ENCODE measurements around the gene TNFRSF8. TPM values are rescaled to one million over a fixed set of nuclear protein-coding genes. Genes with fewer than 3 reads are reported as not detected.
A peak's percentile ranks its signal among the peaks of the same experiment; 100 is the strongest.

Gene TNFRSF8
- total RNA-seq, 1 experiment from 2014 or later: 0.30 TPM

DNA sequence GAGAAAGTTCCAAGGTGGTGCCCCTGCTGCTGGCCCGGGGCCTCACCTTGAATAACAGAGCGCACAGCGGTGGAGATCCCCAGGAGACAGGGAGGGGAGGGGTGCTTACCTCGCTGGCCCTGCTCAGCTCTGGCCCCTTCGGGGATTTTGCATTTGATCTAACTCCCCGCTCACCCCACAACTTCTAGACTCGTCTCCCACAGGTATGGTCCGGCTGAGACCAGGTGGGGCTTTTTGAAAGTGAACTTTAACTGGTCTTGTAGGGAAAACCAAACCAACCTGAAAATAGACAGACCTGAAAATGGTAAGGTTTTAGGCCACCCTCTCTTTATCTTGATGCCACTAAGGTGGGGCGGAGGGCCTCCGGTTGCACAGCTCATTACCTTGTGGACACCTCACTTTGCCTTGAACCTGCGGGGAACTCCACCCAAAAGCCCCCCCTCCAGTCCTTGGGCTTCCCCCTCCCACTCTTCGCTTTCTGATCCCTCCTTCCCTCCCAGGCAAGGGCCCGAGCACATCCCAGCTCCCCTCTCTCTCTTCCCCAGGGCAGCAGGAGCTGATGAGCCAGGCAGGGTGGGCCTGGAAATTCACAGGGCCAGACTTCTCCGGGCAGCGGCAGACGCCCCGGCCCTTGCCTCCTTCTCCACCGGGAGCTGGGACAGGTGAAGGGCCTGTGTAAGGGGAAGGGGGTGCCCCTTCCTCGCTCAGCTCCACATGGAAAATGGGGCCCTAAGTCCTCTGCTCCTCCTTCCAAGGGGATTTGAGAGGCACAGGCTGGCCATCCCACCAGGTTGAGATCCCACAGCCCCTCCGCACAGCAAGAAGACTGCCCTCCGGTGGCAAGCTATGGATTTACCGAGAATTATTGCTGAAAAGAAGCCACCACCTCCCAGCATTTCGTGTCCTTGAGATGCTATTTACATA, 16.1 kb downstream of the TNFRSF8 start:
- DNase-seq (ENCODE audit: low read depth): no peak
- in situ Hi-C loops (cut with HindIII; ENCODE audit: low pct_unique_long_range_greater_than_20kb, low sequenced_read_pairs): no loop called here

DNA sequence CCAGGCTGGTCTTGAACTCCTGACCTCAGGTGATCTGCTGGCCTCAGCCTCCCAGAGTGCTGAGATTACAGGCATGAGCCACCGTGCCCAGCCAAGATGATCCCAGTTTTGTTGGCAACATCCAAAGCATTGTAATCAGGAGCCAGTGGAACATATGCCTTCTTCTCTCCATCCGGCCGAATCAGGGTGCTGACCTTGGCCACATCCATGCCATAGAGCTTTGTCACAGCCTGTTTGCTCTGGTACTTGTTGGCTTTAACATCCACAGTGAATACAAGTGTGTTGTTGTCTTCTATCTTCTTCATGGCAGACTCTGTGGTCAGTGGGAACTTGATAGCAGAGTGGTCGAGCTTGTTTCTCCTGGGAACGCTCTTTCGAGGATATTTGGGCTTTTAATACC, 17.1 kb downstream of the TNFRSF8 start:
- in situ Hi-C loops (cut with HindIII; ENCODE audit: low pct_unique_long_range_greater_than_20kb, low sequenced_read_pairs): no loop called here
- DNase-seq (ENCODE audit: low read depth): no peak

DNA sequence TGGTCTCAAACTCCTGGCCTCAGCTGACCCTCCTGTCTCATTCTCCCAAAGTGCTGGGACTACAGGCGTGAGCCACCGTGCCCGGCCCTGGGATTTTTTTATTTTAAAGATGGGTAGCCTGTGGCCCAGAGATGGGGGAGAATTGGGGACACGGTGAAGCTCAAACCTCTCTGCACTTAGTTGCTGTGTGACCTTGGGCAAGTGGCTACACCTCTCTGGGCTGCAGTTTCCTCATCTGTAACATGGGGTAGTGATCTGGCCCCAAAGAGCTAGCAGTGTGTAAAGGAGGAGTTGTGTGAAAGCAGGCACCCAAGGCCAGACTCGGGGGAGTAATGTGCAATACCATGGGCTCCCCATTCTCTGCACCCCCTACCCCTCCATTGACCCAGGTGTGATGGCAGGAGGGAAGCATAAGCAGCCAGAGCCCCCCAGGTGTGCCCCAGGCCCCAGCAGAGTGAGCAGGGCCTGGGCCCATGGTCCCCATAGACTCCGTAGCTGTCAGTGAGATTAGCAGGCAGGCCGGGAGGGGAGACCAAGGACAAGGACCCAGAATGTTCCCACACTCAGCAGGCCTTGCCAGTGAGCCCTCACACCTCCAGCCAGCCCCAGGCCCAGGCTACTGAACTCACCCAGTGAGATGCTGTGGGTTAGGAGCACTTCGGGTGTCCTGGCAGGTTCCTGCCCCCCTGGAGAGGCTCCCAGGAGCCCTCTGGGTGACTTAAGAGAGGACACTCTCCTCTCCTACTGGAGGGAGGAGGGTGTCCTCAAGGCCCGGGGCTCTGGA, 17.9 kb downstream of the TNFRSF8 start:
- in situ Hi-C loops (cut with HindIII; ENCODE audit: low pct_unique_long_range_greater_than_20kb, low sequenced_read_pairs): no loop called here
- no peak for DNase-seq (ENCODE audit: low read depth)

DNA sequence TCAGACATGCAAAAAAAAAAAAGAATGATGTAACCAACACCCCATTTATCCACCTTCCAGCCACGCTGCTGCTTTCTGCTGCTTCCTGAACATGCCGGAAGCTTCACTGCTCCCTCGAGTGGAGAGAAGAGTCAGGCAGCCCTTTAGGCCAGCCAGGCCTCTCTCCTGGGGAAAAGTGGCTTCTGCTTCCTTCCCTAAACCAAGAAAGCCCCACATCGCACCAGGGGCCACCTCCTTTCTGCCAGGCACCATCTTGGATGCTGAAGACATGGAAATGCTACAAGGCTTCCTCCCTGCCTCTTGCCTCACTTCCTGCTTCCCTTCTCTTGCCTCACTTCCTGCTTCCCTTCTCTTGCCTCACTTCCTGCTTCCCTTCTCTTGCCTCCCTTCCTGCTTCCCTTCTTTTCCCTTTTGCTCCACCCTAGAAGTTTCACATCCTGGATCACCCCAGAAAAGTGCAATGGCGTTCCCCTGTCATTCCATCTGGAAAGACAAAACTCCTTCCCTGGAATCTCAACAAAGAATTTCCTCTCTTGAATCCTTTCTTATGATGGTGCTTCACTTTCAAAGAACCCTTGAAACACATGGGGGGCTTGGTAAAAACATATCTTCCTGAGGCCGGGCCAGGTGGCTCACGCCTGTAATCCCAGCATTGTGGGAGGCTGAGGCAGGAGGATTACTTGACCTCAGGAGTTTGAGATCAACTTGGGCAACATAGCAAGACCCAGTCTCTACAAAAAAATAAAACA, 18.7 kb downstream of the TNFRSF8 start:
- DNase-seq (ENCODE audit: low read depth): no peak
- in situ Hi-C loops (cut with HindIII; ENCODE audit: low pct_unique_long_range_greater_than_20kb, low sequenced_read_pairs): no loop called here

DNA sequence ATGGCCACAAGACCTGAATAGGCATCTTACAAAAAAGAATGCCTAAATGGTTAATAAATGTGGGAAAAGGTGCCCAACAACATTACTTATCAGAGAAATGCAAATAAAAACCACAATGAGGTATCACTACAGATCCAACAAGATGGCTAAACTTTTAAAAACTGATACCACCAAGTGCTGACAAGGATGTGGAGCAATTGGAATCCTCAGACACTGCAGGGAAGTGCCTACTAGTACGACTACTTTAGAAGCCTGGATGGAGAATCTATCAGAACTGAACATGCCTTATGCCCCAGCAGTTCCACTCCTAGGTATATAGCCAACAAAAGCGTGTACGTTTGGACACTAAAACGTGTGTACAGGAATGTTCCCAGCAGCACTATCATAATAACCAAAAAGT, 19.9 kb downstream of the TNFRSF8 start:
- in situ Hi-C loops (cut with HindIII; ENCODE audit: low pct_unique_long_range_greater_than_20kb, low sequenced_read_pairs): no loop called here
- no peak for DNase-seq (ENCODE audit: low read depth)

DNA sequence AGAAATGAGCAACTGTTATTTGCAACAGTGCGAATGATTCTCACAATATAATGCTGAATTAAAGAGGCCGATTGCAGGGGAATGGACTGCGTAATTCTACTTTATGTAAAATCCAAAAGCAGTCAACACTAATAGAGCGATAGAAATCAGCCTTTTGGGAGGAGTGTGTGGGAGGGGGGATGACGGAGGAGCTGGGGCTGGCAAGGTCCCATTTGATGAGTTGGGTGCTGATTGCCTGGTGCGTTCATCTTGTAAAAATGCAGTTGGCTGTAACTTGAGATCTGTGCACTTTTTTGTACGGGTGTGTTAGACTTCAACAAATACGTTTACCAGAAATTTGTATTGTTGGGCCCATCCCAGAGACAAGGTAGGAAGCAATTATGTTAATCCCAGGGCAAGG, 20.7 kb downstream of the TNFRSF8 start:
- no peak for DNase-seq (ENCODE audit: low read depth)
- in situ Hi-C loops (cut with HindIII; ENCODE audit: low pct_unique_long_range_greater_than_20kb, low sequenced_read_pairs): no loop called here

DNA sequence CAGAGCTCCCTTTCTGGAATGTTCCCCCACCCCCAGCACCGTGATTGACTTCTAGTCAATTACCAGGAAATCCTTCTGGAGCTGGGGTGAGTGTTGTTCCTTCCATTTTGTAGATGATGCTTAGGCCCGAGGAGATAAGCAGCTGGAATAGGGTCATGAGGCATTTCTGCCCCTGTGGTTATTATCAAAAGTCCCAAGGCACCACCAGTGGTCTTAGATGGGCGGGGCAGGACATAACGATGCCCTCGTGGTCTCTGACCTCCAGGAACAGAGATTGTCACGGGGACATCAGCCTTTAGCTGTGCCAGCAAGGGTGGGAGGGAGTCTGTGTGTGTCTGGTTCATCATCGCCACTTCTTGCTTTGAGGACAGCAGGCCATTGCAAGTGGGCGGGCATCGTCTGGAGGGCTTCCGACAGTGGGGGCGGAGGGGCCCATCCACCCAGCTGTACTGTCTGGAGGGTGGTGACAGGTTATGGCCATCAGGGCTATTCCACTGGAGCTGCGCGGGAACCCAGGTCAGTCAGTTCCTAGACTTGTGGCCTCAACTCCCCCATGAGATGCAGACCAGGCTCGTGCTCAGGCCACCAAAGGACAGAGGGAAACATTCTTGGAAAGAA, 22.6 kb downstream of the TNFRSF8 start:
- in situ Hi-C loops (cut with HindIII; ENCODE audit: low pct_unique_long_range_greater_than_20kb, low sequenced_read_pairs): no loop called here
- DNase-seq (ENCODE audit: low read depth): no peak

DNA sequence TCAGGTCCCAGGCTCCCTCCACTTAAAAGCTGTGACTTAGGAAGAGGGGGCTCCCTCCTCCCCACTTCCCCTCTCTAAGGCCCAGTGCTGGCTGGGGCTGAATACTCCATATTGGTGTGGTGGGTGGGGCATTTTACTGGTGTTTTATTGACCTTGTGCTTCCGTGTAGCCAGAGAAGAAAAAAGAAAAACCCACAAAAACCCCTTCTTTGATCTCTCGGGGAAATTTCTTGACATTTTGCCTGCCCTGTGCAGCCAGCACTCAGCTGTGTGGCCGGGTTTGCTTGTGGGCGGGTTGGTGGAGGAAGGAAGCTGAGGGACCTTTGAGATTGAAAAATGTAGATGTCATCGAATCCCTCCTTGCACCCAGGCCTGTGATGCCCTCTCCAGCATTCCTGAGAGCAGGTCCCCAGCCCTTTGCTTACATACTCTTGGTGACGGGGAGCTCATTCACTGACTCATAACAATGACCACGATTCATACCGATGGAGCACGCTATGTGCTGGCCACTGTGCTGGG, 24.8 kb downstream of the TNFRSF8 start:
- in situ Hi-C loops (cut with HindIII; ENCODE audit: low pct_unique_long_range_greater_than_20kb, low sequenced_read_pairs): no loop called here
- no peak for DNase-seq (ENCODE audit: low read depth)

DNA sequence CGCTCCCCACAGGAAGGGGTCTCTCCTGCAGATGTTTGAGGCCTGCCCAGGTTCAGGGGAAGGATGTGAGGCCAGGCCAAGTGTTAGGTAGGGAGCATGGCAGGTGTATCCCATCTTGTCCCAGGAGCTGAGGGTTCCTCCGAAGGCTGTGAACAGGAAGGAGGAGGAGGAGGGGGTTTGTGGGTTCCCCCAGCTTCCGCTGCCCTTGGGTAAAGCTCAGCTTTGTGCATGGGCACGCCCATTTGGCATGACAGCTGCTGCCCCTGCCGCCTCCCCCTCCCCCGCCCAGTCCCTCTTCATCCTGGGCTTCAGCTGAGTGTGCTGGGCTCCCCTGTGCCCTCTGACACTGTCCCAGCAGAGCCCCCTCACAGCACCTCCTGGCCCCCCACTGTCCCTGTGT, 25.5 kb downstream of the TNFRSF8 start:
- no peak for DNase-seq (ENCODE audit: low read depth)

DNA sequence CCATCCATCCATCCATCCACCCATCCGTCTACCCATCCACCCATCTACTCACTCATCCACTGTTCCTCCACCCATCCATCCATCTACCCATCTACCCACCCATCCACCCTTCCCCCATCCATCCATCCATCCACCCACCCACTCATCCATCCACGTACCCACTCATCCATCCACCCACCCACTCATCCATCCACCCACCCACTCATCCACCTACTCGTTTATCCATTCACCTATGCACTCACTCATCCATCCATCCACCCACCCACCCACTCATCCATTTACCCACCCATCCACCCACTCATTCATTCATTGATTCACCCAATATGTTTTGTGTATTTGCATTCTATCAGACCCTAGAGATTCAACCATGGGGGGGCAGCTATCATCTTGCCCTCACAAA, 27.2 kb downstream of the TNFRSF8 start:
- no peak for DNase-seq (ENCODE audit: low read depth)
- in situ Hi-C loops (cut with HindIII; ENCODE audit: low pct_unique_long_range_greater_than_20kb, low sequenced_read_pairs): no loop called here

More for the DNA sequence above, 25.5 kb downstream of the TNFRSF8 start:
- in situ Hi-C loops (cut with HindIII; ENCODE audit: low pct_unique_long_range_greater_than_20kb, low sequenced_read_pairs): no loop called here

DNA sequence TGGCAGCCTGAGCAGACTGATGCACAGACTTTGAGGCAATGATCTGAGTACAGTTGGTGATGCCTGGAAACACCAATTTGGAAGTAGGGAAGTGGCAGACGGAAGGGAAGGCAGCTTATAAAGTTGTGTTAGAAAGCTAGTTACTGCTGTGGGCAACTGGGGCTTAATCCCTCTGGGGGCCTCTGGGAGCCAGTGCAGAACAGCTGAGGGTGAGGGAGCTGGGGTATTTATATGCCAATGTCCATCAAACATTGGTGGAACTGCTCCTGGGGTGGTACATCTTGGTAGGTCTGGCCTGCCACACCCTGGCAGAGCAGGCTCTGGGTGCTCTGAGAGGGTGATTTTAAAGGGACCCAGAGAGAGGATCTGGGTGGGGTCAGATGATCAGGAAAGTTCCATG, 28.1 kb downstream of the TNFRSF8 start:
- DNase-seq (ENCODE audit: low read depth): no peak
- in situ Hi-C loops (cut with HindIII; ENCODE audit: low pct_unique_long_range_greater_than_20kb, low sequenced_read_pairs): no loop called here

DNA sequence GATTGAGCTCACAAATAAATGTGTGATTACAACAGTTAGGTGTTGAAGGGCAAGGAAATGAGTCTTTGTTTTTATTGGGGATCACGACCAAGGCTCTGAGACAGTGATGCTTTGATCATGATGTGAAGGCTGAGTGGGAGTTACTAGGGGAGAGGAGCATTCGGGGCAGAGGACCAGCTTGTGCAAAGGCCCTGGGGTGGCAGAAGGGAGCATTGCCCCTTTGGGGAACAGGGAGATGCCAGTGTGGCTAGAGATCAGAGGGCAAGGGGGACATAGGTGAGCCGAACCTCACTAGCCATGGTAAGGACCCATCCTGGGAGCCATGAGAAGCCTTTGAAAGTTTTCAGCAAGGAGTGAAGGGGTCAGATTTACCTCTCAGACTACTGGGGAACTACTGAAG, 31.1 kb downstream of the TNFRSF8 start:
- no peak for DNase-seq (ENCODE audit: low read depth)
- in situ Hi-C loops (cut with HindIII; ENCODE audit: low pct_unique_long_range_greater_than_20kb, low sequenced_read_pairs): no loop called here

DNA sequence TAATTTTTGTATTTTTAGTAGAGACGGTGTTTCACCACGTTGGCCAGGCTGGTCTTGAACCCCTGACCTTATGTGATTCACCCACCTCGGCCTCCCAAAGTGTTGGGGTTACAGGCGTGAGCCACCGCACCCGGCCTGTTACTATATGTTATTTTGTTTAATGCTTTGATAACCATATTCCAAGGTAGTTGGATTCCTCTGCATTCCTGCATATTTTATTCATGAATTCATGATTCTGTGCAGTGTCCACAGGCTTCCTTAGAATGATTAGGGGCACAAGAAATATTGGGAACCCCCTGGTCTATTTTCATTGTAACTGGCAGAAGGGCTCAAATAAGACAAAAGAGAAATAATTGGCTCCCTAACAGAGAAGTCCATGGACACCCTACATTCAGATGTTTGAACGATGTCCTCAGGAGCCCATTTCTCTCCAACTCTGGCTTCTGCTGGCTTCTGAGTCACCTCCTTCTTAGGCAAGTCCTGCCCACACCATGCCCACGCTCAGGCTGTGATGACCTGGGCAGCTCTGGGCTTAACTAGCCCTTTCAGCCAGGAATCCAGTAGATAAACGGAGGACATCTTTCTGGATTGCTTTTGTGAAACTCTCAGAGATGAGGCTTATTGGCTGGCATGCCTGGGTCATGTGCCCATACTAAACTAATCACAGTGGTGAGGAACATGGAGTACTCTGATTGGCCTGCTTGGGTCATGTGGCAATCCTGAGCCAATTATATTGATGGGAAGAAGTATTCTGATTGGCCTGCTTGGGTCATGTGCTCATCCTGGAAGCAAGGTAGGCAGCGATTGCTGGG, 32.6 kb downstream of the TNFRSF8 start:
- in situ Hi-C loops (cut with HindIII; ENCODE audit: low pct_unique_long_range_greater_than_20kb, low sequenced_read_pairs): no loop called here
- DNase-seq (ENCODE audit: low read depth): peak; percentile 30

DNA sequence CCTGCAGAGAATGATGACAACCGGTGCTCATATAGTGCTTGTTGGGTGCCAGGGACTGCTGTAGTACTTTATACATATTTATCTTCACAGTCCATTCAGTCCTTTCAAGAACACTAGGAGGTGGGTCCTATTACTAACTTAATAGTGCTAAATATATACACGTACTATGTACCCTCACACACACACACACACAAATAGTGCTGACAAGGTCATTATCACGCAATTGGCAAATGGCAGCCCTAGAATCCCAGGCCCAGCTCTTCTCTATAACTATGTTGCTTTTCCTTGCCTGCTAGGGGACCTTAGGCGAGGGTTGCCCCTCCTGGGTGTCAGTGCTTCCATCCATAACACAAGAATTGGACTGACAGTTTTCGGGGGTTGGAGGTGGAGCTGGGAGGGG, 33.5 kb downstream of the TNFRSF8 start:
- in situ Hi-C loops (cut with HindIII; ENCODE audit: low pct_unique_long_range_greater_than_20kb, low sequenced_read_pairs): no loop called here
- DNase-seq (ENCODE audit: low read depth): no peak

DNA sequence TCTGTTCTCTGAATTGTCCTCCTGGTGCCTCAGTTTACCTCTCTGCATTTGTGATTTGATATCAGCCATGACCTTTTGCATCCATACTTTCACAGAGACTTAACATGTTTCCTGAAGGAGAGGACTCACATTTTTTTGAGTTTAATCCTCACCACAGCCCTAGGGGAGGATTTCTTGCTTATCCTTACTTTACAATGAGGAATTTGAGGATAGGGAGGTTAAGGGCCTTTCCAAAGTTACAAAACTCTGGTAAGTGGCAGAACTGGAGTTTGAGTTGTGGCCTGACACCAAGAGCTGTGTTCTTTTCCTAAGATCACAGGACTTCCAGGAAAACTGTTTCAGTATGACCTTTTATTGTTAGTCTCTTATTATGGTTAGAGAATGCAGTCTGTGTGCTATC, 34.2 kb downstream of the TNFRSF8 start:
- DNase-seq (ENCODE audit: low read depth): no peak
- in situ Hi-C loops (cut with HindIII; ENCODE audit: low pct_unique_long_range_greater_than_20kb, low sequenced_read_pairs): no loop called here

DNA sequence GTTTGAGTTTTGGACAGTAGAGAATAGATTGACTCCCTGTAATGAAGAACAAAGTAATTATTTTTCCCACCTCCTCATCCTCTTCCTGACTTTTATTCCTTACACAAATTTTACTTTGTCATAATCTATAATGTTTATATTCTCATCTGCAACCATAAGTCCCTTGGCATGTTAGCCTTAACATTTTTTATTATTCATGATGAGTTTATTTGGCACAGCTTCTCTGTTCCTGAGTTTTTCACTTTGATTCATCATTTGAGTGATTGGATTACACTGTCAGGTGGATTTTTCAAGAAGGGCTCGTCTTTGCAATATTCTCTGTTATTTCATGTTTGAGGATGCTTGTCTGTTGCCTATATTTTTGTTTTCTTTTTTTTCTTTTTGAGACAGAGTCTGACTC, 35.7 kb downstream of the TNFRSF8 start:
- DNase-seq (ENCODE audit: low read depth): no peak
- in situ Hi-C loops (cut with HindIII; ENCODE audit: low pct_unique_long_range_greater_than_20kb, low sequenced_read_pairs): no loop called here

DNA sequence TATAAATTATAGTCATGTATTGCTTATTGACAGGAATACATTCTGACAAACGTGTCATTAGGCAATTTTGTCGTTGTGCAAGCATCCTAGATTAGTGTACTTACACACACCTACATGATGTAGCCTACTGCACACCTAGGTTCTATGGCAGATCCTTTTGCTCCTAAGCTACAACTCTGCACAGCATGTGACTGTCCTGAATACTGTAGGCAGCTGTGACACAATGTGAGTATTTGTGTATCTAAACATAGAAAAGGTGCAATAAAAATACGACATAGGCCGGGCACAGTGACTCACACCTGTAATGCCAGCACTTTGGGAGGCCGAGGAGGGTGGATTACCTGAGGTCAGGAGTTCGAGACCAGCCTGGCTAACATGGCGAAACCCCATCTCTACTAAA, 36.5 kb downstream of the TNFRSF8 start:
- DNase-seq (ENCODE audit: low read depth): no peak
- in situ Hi-C loops (cut with HindIII; ENCODE audit: low pct_unique_long_range_greater_than_20kb, low sequenced_read_pairs): no loop called here

Measured in Caki2 (cell line).